ENCODE measurements around the gene CYP4A22.

The CYP4A22 gene

GRCh38 chr1:47178020-47178419 lies 40.8 kb downstream of the CYP4A22 start:
- no peak for DNase-seq (ENCODE audit: low read depth)
- no peak for TF ChIP-seq CTCF (conservative IDR thresholded peaks at IDR 0.05; ENCODE audit: control insufficient read depth, insufficient read depth, low read depth, low read length)

GRCh38 chr1:47178654-47179016 lies 41.4 kb downstream of the CYP4A22 start:
- H3K4me3 ChIP-seq (ENCODE audit: control insufficient read depth, low read depth, low read length), result peak overlapping the region; percentile 48
- DNase-seq (ENCODE audit: low read depth), result no peak
- no peak for TF ChIP-seq CTCF (conservative IDR thresholded peaks at IDR 0.05; ENCODE audit: control insufficient read depth, insufficient read depth, low read depth, low read length)

More at GRCh38 chr1:47178020-47178419, 40.8 kb downstream of the CYP4A22 start:
- no peak overlapping the region for H3K4me3 ChIP-seq (ENCODE audit: control insufficient read depth, low read depth, low read length)

GRCh38 chr1:47179017-47179987 lies 42.1 kb downstream of the CYP4A22 start:
- peak; percentile 95 for TF ChIP-seq CTCF (conservative IDR thresholded peaks at IDR 0.05; ENCODE audit: control insufficient read depth, insufficient read depth, low read depth, low read length)
- DNase-seq (ENCODE audit: low read depth), result peak; percentile 93
- peak overlapping the region; percentile 48 for H3K4me3 ChIP-seq (ENCODE audit: control insufficient read depth, low read depth, low read length)

GRCh38 chr1:47179988-47180563 lies 42.8 kb downstream of the CYP4A22 start:
- no peak for TF ChIP-seq CTCF (conservative IDR thresholded peaks at IDR 0.05; ENCODE audit: control insufficient read depth, insufficient read depth, low read depth, low read length)
- DNase-seq (ENCODE audit: low read depth), result no peak
- H3K4me3 ChIP-seq (ENCODE audit: control insufficient read depth, low read depth, low read length), result no peak overlapping the region

GRCh38 chr1:47180603-47181094 lies 43.4 kb downstream of the CYP4A22 start:
- DNase-seq (ENCODE audit: low read depth), result no peak
- no peak for TF ChIP-seq CTCF (conservative IDR thresholded peaks at IDR 0.05; ENCODE audit: control insufficient read depth, insufficient read depth, low read depth, low read length)

GRCh38 chr1:47181095-47181954 lies 44.1 kb downstream of the CYP4A22 start:
- DNase-seq (ENCODE audit: low read depth), result no peak
- H3K4me3 ChIP-seq (ENCODE audit: control insufficient read depth, low read depth, low read length), result no peak overlapping the region
- no peak for TF ChIP-seq CTCF (conservative IDR thresholded peaks at IDR 0.05; ENCODE audit: control insufficient read depth, insufficient read depth, low read depth, low read length)

More at GRCh38 chr1:47180603-47181094, 43.4 kb downstream of the CYP4A22 start:
- no peak overlapping the region for H3K4me3 ChIP-seq (ENCODE audit: control insufficient read depth, low read depth, low read length)

Measured in fibroblast of mammary gland (primary cell).